HL-60 (cell line): Measurements from ENCODE around the gene FAM76B.
A peak's percentile ranks its signal among the peaks of the same experiment; 100 is the strongest.

Experiments
- DNase-seq, 2 experiments: peaks; one replicate each; pipeline ENCODE4 v3.0.0-alpha.2; 2010 to 2020; ENCODE audit warnings: low read depth in 1 of 2, low spot score in 1 of 2
- H3K27ac ChIP-seq: fragments of 250-450 bp; sonication (Bioruptor Pico); replicated peaks from 2 replicates; pipeline ENCODE4 v1.5.1; 2020; ENCODE audit warnings: mild to moderate bottlenecking, moderate library complexity
- H3K27me3 ChIP-seq: fragments of 250-450 bp; sonication (Bioruptor Pico); 2 replicates; pipeline ENCODE4 v1.5.1; 2021; ENCODE audit warnings: mild to moderate bottlenecking, moderate library complexity; ENCODE audit not compliant: insufficient read depth, poor library complexity, severe bottlenecking
- H3K4me3 ChIP-seq: replicated peaks from 2 replicates; pipeline ENCODE4 v1.5.1; 2011; ENCODE audit warnings: mild to moderate bottlenecking, control low read depth, low read length; ENCODE audit not compliant: insufficient read depth
- CTCF ChIP-seq: IDR thresholded peaks from one replicate; pipeline ENCODE4 v1.5.1; 2011; ENCODE audit warnings: low read length, control low read depth, inconsistent platforms; ENCODE audit not compliant: insufficient read depth
- GABPA ChIP-seq: IDR thresholded peaks from 2 replicates; pipeline ENCODE4 v1.6.1; 2012; ENCODE audit warnings: low read depth
- POLR2AphosphoS5 ChIP-seq: IDR thresholded peaks from 2 replicates; pipeline ENCODE4 v1.6.1; 2012; ENCODE audit warnings: low read depth
- SPI1 ChIP-seq: IDR thresholded peaks from 2 replicates; pipeline ENCODE4 v1.6.1; 2012; ENCODE audit warnings: low read depth, mild to moderate bottlenecking, borderline replicate concordance
- TF ChIP-seq, protein P1 (sequence below): IDR thresholded peaks from 2 replicates; pipeline ENCODE4 v1.6.1; 2012; ENCODE audit warnings: low read depth; ENCODE audit not compliant: insufficient replicate concordance

The FAM76B gene

DNA sequence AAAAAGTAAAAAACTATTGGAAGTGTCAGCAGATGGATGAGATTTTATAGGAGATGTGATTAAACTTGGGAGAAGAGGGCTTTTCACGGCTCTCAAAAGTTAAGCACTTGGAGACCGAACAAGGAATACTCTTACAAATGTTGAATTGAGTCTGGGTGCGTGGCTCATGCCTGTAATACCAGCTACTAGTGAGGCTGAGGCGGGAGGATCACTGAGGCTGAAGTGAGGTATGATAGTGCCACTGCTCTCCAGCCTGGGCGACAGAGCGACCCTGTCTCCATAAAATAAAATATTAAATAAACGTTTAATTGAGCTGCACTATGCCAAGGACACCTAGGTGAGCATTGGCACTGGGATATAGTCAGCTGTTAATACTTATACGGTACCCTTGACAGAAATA, 2.6 kb upstream of the FAM76B start:
- Histone ChIP-seq H3K27me3 (no peaks in the 10 kb centered on the region), H3K27ac (no peak overlapping the region; the same call in 1 of the 2 replicates), H3K4me3 (peak overlapping the region; percentile 97; the same call in 1 of the 2 replicates)
- no peak for DNase-seq
- TF ChIP-seq CTCF (no peak), POLR2AphosphoS5 (no peak), SPI1 (no peak), GABPA (no peak)
- TF ChIP-seq, protein P1, sequence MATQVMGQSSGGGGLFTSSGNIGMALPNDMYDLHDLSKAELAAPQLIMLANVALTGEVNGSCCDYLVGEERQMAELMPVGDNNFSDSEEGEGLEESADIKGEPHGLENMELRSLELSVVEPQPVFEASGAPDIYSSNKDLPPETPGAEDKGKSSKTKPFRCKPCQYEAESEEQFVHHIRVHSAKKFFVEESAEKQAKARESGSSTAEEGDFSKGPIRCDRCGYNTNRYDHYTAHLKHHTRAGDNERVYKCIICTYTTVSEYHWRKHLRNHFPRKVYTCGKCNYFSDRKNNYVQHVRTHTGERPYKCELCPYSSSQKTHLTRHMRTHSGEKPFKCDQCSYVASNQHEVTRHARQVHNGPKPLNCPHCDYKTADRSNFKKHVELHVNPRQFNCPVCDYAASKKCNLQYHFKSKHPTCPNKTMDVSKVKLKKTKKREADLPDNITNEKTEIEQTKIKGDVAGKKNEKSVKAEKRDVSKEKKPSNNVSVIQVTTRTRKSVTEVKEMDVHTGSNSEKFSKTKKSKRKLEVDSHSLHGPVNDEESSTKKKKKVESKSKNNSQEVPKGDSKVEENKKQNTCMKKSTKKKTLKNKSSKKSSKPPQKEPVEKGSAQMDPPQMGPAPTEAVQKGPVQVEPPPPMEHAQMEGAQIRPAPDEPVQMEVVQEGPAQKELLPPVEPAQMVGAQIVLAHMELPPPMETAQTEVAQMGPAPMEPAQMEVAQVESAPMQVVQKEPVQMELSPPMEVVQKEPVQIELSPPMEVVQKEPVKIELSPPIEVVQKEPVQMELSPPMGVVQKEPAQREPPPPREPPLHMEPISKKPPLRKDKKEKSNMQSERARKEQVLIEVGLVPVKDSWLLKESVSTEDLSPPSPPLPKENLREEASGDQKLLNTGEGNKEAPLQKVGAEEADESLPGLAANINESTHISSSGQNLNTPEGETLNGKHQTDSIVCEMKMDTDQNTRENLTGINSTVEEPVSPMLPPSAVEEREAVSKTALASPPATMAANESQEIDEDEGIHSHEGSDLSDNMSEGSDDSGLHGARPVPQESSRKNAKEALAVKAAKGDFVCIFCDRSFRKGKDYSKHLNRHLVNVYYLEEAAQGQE: no peak

DNA sequence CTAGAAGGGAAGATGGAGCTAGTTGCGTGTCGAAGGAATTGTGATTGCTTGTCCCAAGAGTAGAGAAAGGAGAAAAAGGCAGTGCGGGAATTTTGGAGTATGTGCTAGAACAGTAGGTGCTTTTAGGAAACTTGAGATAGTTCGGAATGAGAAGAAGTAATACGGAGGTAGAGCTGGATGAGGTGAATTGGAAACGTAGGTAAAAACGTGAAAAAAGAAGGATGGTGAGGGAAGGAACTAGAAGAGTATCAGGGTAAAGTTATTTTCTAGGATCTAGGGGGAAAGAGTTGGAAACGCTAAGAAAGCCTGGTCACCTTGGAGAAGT, 2.1 kb upstream of the FAM76B start:
- Histone ChIP-seq H3K27ac (peak overlapping the region; percentile 99), H3K27me3 (no peaks in the 10 kb centered on the region), H3K4me3 (peak overlapping the region; percentile 97)
- TF ChIP-seq POLR2AphosphoS5: no peak
- TF ChIP-seq, protein P1: no peak
- no peak for TF ChIP-seq SPI1
- no peak for TF ChIP-seq GABPA
- TF ChIP-seq CTCF: no peak
- DNase-seq: no peak

DNA sequence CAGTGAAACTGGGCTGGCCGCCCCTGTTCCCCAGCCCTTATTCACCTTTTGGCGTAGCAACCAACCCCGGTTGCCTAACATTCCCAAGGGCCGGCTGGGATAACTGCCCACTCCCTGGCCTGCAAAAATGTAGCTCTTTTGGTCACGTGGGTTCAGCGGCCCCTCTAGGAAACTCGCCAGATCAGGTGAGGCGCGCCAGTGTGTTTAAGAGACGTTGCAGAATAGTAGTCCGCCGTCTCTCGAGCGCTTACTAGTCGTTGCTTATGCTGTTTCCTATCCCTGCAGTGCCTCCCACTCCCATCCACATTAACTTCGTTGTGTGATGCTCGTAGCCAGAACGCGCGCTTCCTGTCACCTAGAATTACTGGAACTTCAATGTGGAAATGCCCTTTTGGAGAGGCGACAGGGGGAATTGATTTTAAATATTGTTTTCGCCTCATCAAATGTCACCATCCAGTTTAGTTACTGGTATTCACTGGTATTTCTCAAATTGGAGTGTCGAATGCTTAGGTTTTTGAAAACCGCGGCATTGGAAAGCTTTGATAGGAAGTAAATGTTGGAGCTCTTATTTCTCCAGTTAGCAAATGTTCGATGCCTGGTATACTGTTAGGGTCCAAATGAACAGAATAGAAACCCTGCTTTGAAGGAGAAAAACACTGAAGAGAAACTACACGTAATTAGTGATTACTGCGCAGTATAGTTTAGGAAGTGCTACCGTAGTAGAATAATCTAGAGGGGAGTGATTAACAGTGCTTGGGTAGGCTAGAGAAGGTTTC, 1.5 kb upstream of the FAM76B start:
- Histone ChIP-seq H3K27ac (peak overlapping the region; percentile 99), H3K4me3 (peak overlapping the region; percentile 97), H3K27me3 (no peaks in the 10 kb centered on the region)
- TF ChIP-seq GABPA (no peak), SPI1 (0 out of 2 replicates have a peak, but pooled peaks have one; percentile 1)
- DNase-seq: peak; percentile 68 to 77

- DNase-seq: peak; percentile 92 to 98
- H3K27ac ChIP-seq: peak within 1 kb of the TSS; percentile 99
- H3K4me3 ChIP-seq: peak within 1 kb of the TSS; percentile 97
- TF ChIP-seq GABPA (no peak), POLR2AphosphoS5 (peak; percentile 75)
- TF ChIP-seq, protein P1: peak; percentile 39
- no peaks in the 10 kb centered on the region for H3K27me3 ChIP-seq
These were observed 746 bp upstream of the FAM76B start, which contains the start of gene CEP57 for GRCh38 chr11:95790123-95790932. CEP57 (plus strand) TSS chr11:95790498; CDS start chr11:95790699, 201 bp downstream.
